Gastrocnemius medialis (tissue), 4 donors: ENCODE data around the gene CFAP57. TPM values are rescaled to one million over a fixed set of nuclear protein-coding genes. Genes with fewer than 3 reads are reported as not detected.

ENCODE experiments used
- ATAC-seq, 2 donors: fragments of 150-250 bp; one replicate each; pipeline ENCODE4 v1.9.1; 2016
- DNase-seq, 2 donors: peaks; one replicate each; pipeline ENCODE4 v3.0.0-alpha.2; 2019
- H3K27ac ChIP-seq, 4 donors: fragments of 200-600 bp; sonication (generic); 1 replicate in 1 of 4; 2 replicates in 3 of 4; pipeline ENCODE4 v1.5.1; 2016 to 2018; ENCODE audit warnings: mild to moderate bottlenecking in 2 of 4, moderate library complexity in 1 of 4
- H3K27me3 ChIP-seq, 3 donors: fragments of 200-600 bp; sonication (generic) in 2 of 3; 1 replicate in 1 of 3; 2 replicates in 2 of 3; pipeline versions ENCODE4 v1.5.1 to v1.6.0; 2016 to 2019; ENCODE audit warnings: mild to moderate bottlenecking in 1 of 3, moderate library complexity in 1 of 3
- H3K36me3 ChIP-seq, 2 donors: fragments of 200-600 bp; sonication (generic) in 1 of 2; one replicate each; pipeline ENCODE4 v1.5.1; 2017 to 2018
- H3K4me1 ChIP-seq, 2 donors: fragments of 200-600 bp; sonication (generic) in 1 of 2; one replicate each; pipeline ENCODE4 v1.5.1; 2016 to 2017; ENCODE audit warnings: mild to moderate bottlenecking in 2 of 2
- H3K4me3 ChIP-seq, 4 donors: fragments of 200-600 bp; sonication (generic) in 3 of 4; 1 replicate in 1 of 4; 2 replicates in 3 of 4; pipeline ENCODE4 v1.5.1; 2016 to 2019; ENCODE audit warnings: mild to moderate bottlenecking in 2 of 4
- H3K9me3 ChIP-seq, 3 donors: fragments of 200-600 bp; sonication (generic) in 2 of 3; 1 replicate in 1 of 3; 2 replicates in 2 of 3; pipeline ENCODE4 v1.5.1; 2016 to 2019
- CTCF ChIP-seq, 5 experiments: fragments of 450-650 bp in 3 of 5; fragments of 200-600 bp in 2 of 5; sonication (generic) in 2 of 5; IDR thresholded peaks in 4 of 5; conservative IDR thresholded peaks in 1 of 5; 1 replicate in 4 of 5; 2 replicates in 1 of 5; pipeline ENCODE4 v1.5.1; 2016 to 2019; ENCODE audit warnings: antibody characterized with exemption in 5 of 5, mild to moderate bottlenecking in 3 of 5, moderate library complexity in 3 of 5
- POLR2A ChIP-seq, 2 donors: fragments of 450-650 bp; IDR thresholded peaks; one replicate each; pipeline ENCODE4 v1.6.1; 2017; ENCODE audit warnings: antibody characterized with exemption in 2 of 2, mild to moderate bottlenecking in 2 of 2, moderate library complexity in 2 of 2
- in situ Hi-C, 4 donors: fragments of 200-750 bp; cut with MboI; loops; one replicate each; pipeline versions ENCODE4 v1.15.0 to v1.8.0; 2017; ENCODE audit warnings: low sequenced_read_pairs in 4 of 4
- intact Hi-C: fragments of 100-400 bp; cut with DNase I; formaldehyde crosslinking; loops from one replicate; pipeline ENCODE4 v1.15.1; 2023; ENCODE audit warnings: low total_unique reads
- total RNA-seq, 4 donors: library from RNA; depleted of rRNA; stranded (reverse); fragments of >200 nt; gene quantifications; one replicate each; pipeline versions ENCODE4 v1.1.0 to v1.2.3, GENCODE V29; 2016

CFAP57 gene
- total RNA-seq, 4 donors from 2014 or later, result 0.10 to 0.13 TPM; not detected in 2

DNA sequence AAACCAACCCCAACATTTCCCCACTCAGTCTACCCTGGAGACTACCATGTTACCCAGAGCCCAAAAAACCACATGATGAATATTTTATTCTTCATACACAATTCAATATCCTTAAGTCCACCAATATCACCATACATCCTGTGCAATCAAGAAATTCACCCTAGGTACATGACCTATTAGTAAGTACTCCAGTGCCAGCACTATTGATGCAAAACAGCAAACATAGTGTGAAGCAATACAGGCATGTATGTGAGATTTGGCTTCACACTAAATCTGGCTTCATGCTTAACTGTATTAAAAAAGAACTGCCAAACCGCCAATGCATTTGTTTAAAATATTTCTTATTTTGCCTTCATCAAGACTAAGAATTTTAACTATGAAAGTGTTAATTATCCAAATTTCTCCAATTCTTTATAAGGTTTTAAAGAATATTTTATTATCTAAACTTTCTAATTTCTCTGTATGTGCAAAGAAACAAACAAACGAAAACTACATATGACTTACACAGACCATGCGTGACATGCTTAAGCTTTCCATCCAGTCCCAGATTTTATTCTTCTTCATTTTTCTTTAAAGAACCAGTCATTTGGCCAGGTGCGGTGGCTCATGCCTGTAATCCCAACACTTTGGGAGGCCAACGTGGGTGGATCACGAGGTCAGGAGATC lies 75.3 kb downstream of the CFAP57 start:
- no peaks in the 10 kb centered on the region for H3K36me3 ChIP-seq
- ATAC-seq, result no peak
- no peaks in the 10 kb centered on the region for H3K27me3 ChIP-seq
- no peaks in the 10 kb centered on the region for H3K9me3 ChIP-seq
- DNase-seq, result no peak
- in situ Hi-C loops, result no loop called here
- TF ChIP-seq CTCF (IDR thresholded peaks at IDR 0.05 in 4 of 5, conservative IDR thresholded peaks at IDR 0.05 in 1 of 5) (no peak), POLR2A (IDR thresholded peaks at IDR 0.05) (no peak)
- intact Hi-C loops, result no loop called here
- no peaks in the 10 kb centered on the region for H3K4me1 ChIP-seq
- no peak overlapping the region for H3K27ac ChIP-seq
- no peak overlapping the region for H3K4me3 ChIP-seq

- ATAC-seq, result no peak
- Histone ChIP-seq H3K27me3 (no peaks in the 10 kb centered on the region), H3K36me3 (no peaks in the 10 kb centered on the region), H3K27ac (no peak overlapping the region), H3K4me1 (no peaks in the 10 kb centered on the region), H3K9me3 (no peaks in the 10 kb centered on the region), H3K4me3 (no peak overlapping the region)
- intact Hi-C loops (no loop called here), in situ Hi-C loops (no loop called here)
- TF ChIP-seq POLR2A (IDR thresholded peaks at IDR 0.05) (no peak), CTCF (IDR thresholded peaks at IDR 0.05 in 4 of 5, conservative IDR thresholded peaks at IDR 0.05 in 1 of 5) (no peak)
- no peak for DNase-seq
These were observed 78.2 kb downstream of the CFAP57 start for GRCh38 chr1:43250351-43250761.

DNA sequence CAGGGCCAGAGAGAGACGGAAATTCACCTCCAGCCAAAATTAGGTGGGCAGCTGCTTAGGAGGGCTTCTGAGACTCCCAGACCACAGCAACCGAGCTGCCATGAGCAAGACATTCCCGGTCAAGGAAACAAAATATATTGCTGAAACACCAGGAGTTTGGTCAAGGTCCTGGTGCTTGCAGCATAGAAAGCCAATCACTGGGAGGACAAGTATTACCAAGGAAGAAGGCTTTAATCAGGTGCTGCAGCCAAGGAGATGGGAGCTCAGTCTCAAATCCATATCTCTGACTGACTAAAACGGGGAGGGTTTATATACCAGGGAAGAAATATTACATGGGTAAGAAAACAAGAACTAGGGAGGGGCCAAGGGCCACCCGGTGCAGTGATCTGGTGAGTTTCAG lies 78.9 kb downstream of the CFAP57 start:
- H3K27ac ChIP-seq, result no peak overlapping the region
- intact Hi-C loops, result no loop called here
- no peaks in the 10 kb centered on the region for H3K4me1 ChIP-seq
- no peaks in the 10 kb centered on the region for H3K27me3 ChIP-seq
- ATAC-seq (no peak), DNase-seq (no peak)
- no peaks in the 10 kb centered on the region for H3K36me3 ChIP-seq
- in situ Hi-C loops, result no loop called here
- H3K4me3 ChIP-seq, result no peak overlapping the region
- H3K9me3 ChIP-seq, result no peaks in the 10 kb centered on the region
- no peak for TF ChIP-seq CTCF (IDR thresholded peaks at IDR 0.05 in 4 of 5, conservative IDR thresholded peaks at IDR 0.05 in 1 of 5)
- no peak for TF ChIP-seq POLR2A (IDR thresholded peaks at IDR 0.05)

DNA sequence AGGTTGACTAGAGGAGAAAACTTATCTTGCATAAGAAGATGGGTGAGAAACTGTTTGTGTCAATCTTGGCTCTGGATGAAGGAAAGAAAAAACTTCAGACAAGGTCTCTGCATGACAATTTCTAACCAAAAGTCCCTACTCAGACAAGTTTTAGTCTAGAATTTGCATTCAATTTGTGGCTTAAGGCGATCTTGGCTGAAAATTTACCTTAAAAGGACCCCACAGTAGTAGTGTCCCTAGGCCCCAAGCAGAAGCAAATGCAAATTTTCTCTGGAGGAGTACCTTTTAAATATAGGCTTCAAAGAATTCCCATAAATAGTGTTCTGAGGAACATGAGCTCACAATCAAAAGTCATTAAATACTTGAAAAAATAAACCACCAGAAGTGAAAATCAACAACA lies 80.1 kb downstream of the CFAP57 start:
- no peak overlapping the region for H3K27ac ChIP-seq
- intact Hi-C loops (no loop called here), in situ Hi-C loops (no loop called here)

More for the DNA sequence above, 80.1 kb downstream of the CFAP57 start:
- ATAC-seq (no peak), DNase-seq (no peak)
- H3K4me1 ChIP-seq, result no peaks in the 10 kb centered on the region
- H3K36me3 ChIP-seq, result no peaks in the 10 kb centered on the region
- H3K4me3 ChIP-seq, result no peak overlapping the region
- H3K27me3 ChIP-seq, result no peaks in the 10 kb centered on the region
- no peaks in the 10 kb centered on the region for H3K9me3 ChIP-seq
- TF ChIP-seq CTCF (IDR thresholded peaks at IDR 0.05 in 4 of 5, conservative IDR thresholded peaks at IDR 0.05 in 1 of 5) (no peak), POLR2A (IDR thresholded peaks at IDR 0.05) (no peak)
